ENCODE measurements around the gene BAZ1B.

DNA sequence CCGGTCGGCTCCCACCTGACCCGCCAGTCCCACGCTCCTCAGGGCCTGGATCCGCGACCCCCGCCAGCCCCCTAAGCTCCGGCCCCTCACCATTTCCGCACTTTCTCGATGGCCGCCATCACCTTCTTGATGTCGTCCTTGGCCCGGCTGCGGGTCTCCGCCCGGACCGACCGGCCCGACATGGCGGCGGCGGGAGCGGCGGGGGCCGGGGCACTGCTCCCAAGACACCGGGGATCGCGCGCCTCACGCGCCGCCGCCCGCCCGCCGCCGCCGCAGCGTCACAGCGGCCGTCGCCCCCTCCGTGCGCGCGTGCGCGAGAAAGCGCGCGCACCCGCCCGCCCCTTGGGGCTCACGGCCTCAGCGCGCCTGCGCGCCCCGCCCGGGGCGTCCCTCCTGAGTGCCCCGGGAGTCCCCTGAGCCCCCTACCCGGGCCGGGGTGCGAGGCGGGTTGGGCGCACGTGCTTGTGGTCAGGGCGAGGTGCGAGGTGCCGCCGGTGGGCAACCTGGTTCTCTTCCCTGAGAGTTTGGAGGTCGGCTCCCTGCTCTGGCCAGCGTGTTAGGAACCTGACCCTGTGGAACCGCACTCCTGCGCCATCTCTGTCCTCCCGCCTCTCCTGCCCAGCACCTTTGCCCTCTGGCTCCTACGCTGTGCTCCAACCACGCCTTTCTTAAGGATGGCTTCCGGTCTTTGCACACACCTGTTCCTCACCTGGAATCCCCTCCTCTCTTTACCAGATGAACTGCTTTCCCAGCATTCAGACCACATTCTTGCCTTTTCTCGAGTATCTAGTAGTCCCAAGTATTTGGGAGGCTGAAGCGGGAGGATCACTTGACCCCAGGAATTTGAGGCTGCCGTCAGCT lies 35.5 kb upstream of the BAZ1B start, which contains the start of gene BCL7B:
- TF ChIP-seq SAP30 (IDR thresholded peaks at IDR 0.05; ENCODE audit: borderline replicate concordance, insufficient read depth, low read depth, low read length, poor library complexity, severe bottlenecking) (no peak), POLR2B (IDR thresholded peaks at IDR 0.05; ENCODE audit: low read depth, partially characterized antibody) (peak; percentile 73), HDAC6 (IDR thresholded peaks at IDR 0.05; ENCODE audit: low read depth, low read length) (no peak), RAD21 (CRISPR knock-in tag; conservative IDR thresholded peaks at IDR 0.05 in 1 of 2, IDR thresholded peaks at IDR 0.05 in 1 of 2) (0 out of 4 replicates have a peak, but pooled peaks of 1 of the 2 experiments have one; percentile 2), ZSCAN29 (IDR thresholded peaks at IDR 0.05) (0 out of 2 replicates have a peak, but pooled peaks have one; percentile 35), MAFF (IDR thresholded peaks at IDR 0.05; ENCODE audit: low read length) (no peak), HDGF (IDR thresholded peaks at IDR 0.05) (peak; percentile 86; the same call in 1 of the 2 replicates)
- TF ChIP-seq, protein P1, sequence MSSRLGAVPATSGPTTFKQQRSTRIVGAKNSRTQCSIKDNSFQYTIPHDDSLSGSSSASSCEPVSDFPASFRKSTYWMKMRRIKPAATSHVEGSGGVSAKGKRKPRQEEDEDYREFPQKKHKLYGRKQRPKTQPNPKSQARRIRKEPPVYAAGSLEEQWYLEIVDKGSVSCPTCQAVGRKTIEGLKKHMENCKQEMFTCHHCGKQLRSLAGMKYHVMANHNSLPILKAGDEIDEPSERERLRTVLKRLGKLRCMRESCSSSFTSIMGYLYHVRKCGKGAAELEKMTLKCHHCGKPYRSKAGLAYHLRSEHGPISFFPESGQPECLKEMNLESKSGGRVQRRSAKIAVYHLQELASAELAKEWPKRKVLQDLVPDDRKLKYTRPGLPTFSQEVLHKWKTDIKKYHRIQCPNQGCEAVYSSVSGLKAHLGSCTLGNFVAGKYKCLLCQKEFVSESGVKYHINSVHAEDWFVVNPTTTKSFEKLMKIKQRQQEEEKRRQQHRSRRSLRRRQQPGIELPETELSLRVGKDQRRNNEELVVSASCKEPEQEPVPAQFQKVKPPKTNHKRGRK (tag; IDR thresholded peaks at IDR 0.05): no peak
